ENCODE data around the gene LHX5.

LHX5 gene

GRCh38 chr12:113477171-113477841 is 5.6 kb upstream of the LHX5 start:
- no peak for DNase-seq

DNA sequence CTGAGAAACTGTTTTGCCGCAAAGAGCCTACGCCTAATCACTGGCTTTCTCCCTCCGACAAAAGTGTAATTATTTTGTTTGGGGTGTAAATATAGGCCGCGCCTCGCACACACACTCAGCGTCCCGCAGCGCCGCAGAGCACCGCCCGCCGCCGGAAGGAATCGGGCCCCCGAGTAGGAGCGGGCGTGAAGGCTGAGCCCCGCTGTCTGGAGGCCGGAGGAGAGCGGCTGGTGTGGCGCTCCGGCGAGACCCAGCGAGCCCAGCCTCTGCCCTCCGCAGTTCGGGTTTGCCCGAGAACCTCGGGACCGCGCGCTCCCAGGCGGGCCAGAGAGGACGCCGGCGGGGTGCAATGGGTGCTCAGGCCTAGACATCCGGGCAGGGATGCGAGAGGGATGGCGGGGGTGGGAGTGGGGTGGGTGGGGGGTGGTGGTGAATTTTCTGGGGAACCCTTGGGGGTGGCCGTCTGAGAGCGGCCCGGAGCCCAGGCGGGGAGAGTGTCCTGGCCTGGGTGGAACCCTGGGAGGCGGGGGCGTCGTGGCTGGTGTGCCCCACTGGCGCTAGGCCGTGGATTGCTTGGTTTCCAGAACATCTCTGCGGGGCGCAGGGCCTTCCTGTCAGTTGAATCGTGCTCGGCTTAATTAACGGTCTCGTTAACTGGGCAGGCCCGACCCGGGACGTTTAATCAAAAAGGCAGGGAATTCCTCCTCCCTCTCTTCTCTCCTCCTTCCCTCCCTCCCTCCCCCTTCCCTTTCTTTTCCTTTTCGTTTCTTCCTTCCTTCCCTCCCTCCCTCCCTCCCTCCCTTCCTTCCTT is 4.7 kb upstream of the LHX5 start:
- no peak for DNase-seq

GRCh38 chr12:113475451-113476175 is 3.9 kb upstream of the LHX5 start:
- DNase-seq, result no peak

GRCh38 chr12:113474635-113475436 is 3.2 kb upstream of the LHX5 start:
- no peak for DNase-seq

GRCh38 chr12:113473942-113474341 is 2.3 kb upstream of the LHX5 start:
- no peak for DNase-seq

DNA sequence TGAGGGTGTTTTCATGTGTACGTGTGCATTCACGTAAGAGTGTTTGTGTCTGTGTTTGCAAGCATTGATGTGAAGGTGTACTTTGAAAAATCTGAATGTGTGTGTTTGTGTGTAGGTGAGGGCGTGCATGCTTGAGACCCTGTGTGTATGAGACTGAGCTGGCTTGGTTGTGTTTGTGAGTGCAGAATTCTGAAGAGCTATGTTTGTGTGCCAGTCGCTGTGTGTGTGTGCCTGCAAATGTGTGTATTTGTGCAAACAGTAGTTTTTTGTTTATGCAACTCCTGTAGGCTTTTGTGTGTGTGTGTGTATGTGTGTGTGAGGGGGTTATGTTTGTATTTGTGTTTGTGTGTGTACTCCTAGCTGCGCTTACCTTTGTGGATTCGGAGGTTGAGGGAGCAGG is 1.7 kb upstream of the LHX5 start:
- no peak for DNase-seq

DNA sequence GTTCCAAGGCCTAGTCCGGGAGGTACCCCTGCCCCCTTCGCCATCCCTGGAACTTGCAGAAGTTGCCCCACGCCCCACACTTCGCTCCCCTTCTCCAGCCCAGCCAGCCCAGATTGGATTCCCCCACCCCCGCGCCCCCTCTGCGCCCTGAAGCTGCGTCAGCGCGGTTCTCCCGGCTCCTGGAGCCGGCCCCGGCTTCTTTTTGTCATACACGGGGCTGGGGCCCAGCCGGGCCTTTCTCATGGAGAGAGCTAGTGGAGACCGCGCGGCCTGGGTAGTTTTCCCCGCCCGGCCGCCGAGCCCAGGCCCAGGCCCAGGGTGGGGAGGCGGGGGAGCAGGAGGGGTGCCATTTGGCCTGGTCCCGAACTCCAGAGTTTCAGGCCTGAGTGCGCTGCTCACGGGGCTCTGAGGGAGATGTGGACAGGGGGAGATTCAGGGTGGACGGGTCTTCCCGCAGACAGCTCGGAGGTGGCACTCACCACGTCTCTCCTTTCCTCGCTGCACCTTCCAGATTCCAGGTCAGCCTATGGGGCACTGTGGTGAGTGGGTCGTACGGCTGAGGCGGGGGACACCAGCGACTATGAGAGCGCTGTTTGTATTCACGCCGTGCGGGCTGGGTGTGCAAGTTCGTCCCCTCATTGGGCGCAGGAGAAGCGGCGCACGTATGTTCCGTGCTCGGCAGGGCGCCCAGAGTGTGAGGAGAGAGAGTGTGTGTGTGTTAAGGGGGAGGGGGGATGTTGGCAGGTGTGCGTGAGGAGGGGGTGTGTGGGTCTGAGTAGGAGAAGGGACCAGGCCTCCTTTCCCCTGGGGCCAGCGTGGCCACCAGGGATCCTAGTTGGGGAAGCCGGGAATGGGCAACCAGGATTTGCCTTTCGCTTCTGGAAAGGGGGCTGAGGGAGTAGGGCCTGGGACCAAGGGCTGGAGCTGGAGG is 785 bp upstream of the LHX5 start:
- no peak for DNase-seq

- DNase-seq, result no peak
Observed at GRCh38 chr12:113470871-113471618, 626 bp downstream of the LHX5 start.

DNA sequence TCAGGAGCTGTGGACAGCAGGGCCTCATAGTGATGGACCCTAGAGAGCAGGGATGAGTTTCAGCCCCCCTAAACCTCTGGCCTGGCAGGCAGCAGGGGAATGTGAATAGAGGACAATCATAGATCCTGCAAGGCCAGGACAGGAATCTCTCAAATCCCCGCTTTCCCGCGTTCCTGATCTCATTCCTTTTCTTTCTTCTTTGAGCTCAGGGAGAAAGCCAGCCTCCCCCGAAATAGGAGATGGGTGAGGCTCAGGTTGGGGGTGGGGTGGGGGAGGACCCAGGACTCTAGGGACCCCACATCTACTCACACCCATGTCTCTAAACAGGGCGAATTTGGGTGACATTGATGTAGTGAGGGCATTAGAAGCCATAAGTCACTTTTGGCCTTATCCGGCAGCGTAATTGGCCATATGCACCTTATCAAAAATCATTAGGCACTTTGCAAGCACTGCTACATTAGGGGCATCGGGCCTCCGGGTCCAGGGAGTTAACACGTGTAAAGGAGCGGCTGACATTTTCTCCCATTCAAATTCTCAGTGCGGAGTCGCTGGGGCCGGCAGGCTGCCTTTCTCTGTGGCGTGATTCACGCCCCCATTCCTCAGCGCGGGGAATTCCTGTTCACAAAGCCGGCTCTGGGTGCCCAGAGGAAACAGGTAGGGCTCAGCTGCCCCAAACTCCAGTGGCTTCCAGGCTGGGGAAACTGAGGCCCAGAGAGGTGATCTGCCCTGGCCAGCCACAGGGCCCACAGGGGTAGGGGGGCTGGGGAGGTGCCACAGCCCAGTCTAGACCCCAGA is 1.5 kb downstream of the LHX5 start:
- DNase-seq, result no peak

DNA sequence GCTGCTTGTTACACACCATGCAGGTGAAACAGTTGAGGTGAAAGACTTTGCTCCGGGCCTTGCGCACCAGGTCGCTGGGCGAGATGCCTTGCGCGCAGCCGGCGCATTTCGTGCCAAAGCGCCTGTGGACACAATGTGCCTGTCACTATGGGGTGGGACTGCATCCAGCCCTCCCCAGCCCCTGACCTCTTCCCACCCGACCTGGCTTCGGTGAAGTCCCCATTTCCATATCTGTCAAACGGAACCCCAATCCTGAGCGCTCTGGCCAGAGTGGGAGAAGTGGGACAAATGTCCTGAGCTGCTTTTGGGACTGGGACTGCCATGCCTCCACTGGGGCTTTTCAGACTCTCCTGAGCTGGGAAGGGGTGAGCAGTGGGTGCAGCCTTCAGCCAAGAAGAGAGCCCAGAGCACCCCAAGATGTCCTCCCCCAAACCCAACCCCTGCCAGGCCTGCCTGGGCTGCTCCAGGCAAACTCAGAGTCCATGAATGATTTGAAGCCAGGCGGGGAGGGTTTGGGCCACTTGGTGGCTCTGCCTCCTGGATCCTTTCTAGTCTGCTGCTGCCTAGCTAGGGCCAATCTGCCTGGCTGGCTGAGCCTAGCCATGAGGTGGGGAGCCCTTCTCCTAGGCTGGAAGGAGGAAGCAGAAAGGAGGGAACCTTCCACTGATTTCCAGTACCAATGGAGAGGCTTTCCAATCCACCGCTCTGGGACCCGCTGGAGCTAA is 2.3 kb downstream of the LHX5 start:
- DNase-seq, result no peak

- no peak for DNase-seq
Observed at GRCh38 chr12:113468365-113469223, 3.1 kb downstream of the LHX5 start.

DNA sequence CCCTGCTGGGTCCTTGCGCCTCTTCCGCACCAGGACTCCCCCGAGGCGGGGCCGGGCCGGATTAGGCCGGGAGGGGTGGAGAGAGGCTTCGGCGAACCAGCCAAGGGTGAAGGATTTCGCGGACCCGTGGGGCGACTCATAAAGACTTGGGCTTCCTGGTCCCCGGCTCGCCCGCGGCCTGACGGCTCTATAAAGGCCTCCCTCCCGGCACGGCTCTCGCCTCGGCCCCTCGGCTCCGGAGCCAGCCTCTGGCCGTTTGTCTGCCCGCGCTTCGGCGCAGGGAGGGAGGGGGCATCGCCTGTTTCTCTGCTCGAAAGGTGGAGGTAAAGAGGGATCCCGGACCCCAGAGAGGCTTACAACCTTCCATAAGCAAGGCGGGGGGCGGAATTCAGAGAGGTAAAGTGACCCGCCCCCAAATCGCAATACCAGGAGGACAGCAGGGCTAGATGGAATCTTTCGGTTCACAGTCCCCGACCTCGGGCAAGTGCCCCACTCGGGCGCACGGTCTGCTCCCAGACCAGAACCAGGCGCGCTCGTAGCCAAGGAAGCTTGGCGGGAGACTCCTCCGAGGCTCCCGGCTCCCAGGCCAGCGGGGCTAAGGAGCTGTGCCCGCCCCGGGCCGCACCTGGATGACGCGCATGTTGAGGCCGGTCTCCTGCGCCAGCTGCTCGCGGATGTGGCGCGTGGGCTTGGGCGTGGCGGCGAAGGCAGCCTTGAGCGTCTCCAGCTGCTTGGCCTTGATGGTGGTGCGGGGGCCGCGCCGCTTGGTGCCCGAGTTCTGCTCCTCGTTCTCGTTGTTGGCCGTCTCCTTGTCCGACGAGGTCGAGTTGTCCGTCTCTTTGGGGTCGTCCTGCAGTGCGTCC is 3.9 kb downstream of the LHX5 start:
- no peak for DNase-seq

- no peak for DNase-seq
Observed at GRCh38 chr12:113467142-113467501, 4.5 kb downstream of the LHX5 start.

- DNase-seq, result no peak
Observed at GRCh38 chr12:113466454-113467141, 5.1 kb downstream of the LHX5 start.

- DNase-seq, result no peak
Observed at GRCh38 chr12:113465808-113466453, 5.7 kb downstream of the LHX5 start.

Measured in RPMI8226 (cell line).